GM21786 (cell line): Measurements from ENCODE around the gene TMEM219.
"Not testable (repeated sequence)": the region's sequence is repeated elsewhere in the genome, so short reads cannot be mapped to it uniquely, and the experiment has no call there.

Experiments used
- ATAC-seq: cut with Tn5 transposase; IDR thresholded peaks from one replicate; pipeline ENCODE4 v1.9.1; 2021; ENCODE audit not compliant: unreplicated experiment

TMEM219 gene

GRCh38 chr16:29961479-29962343, at the start of gene TMEM219:
Gene TMEM219 (plus strand): TSS chr16:29962079. CDS start chr16:29963144, 1,065 bp downstream.
- ATAC-seq = peak; percentile 90

- no peak for ATAC-seq
These were observed 49.8 kb upstream of the TMEM219 start for GRCh38 chr16:29912087-29912486.

GRCh38 chr16:29913514-29913913, 48.4 kb upstream of the TMEM219 start:
- ATAC-seq = no peak

- ATAC-seq = no peak
These were observed 46.2 kb upstream of the TMEM219 start for GRCh38 chr16:29915590-29916247.

GRCh38 chr16:29916979-29917378, 44.9 kb upstream of the TMEM219 start:
- no peak for ATAC-seq

GRCh38 chr16:29920288-29921033, 41.4 kb upstream of the TMEM219 start:
- no peak for ATAC-seq

GRCh38 chr16:29921034-29921385, 40.9 kb upstream of the TMEM219 start:
- ATAC-seq = no peak

GRCh38 chr16:29922326-29922725, 39.6 kb upstream of the TMEM219 start:
- no peak for ATAC-seq

GRCh38 chr16:29922986-29923501, 38.8 kb upstream of the TMEM219 start:
- no peak for ATAC-seq

GRCh38 chr16:29925105-29925756, 36.6 kb upstream of the TMEM219 start:
- ATAC-seq = no peak

GRCh38 chr16:29925781-29926710, 35.8 kb upstream of the TMEM219 start, which contains the start of gene KCTD13:
Gene KCTD13 (minus strand): TSS chr16:29926226. CDS start chr16:29926033, 193 bp downstream.
- peak; percentile 78 for ATAC-seq

GRCh38 chr16:29926711-29927052, 35.2 kb upstream of the TMEM219 start:
- ATAC-seq = no peak

GRCh38 chr16:29927070-29927905, 34.6 kb upstream of the TMEM219 start:
- no peak for ATAC-seq

GRCh38 chr16:29931750-29932149, 30.1 kb upstream of the TMEM219 start:
- not testable (repeated sequence) for ATAC-seq

- ATAC-seq = no peak
These were observed 21.2 kb upstream of the TMEM219 start for GRCh38 chr16:29940656-29941055.

- ATAC-seq = no peak
These were observed 17.8 kb upstream of the TMEM219 start for GRCh38 chr16:29943846-29944799.

- ATAC-seq = no peak
These were observed 14.0 kb upstream of the TMEM219 start for GRCh38 chr16:29947897-29948296.
